T-cell (primary cell): ENCODE measurements around the gene ELMO3. TPM values are rescaled to one million over a fixed set of nuclear protein-coding genes. Genes with fewer than 3 reads are reported as not detected.
A peak's percentile ranks its signal among the peaks of the same experiment; 100 is the strongest.

ENCODE experiments used
- ATAC-seq, 4 experiments: fragments of 200-7000 bp in 3 of 4; fragments of 150-1000 bp in 1 of 4; cut with Tn5 transposase; replicated peaks in 1 of 4; 1 replicate in 3 of 4; 2 replicates in 1 of 4; pipeline ENCODE4 v1.10.0; 2021; ENCODE audit warnings: moderate library complexity in 3 of 4, mild to moderate bottlenecking in 2 of 4, moderate number of reproducible peaks in 1 of 4
- CTCF ChIA-PET, 2 donors: fragments of 300-600 bp; sonication (Branson Sonifier 250); formaldehyde crosslinking; loops; one replicate each; lab custom pipeline; 2022; ENCODE audit warnings: antibody characterized with exemption in 2 of 2; lab: Charles Lee
- POLR2A ChIA-PET, 2 donors: fragments of 300-600 bp; sonication (Branson Sonifier 250); formaldehyde crosslinking; loops; one replicate each; lab custom pipeline; 2022; ENCODE audit warnings: antibody characterized with exemption in 2 of 2; lab: Charles Lee
- DNase-seq, 35 experiments: peaks; one replicate each; pipeline versions ENCODE4 v3.0.0 to v3.0.0-alpha.2; 2013 to 2023
- H3K27ac ChIP-seq: one replicate; pipeline ENCODE4 v1.5.1; 2013; ENCODE audit warnings: low read length
- H3K27me3 ChIP-seq, 2 experiments: replicated peaks in 1 of 2; 1 replicate in 1 of 2; 2 replicates in 1 of 2; pipeline versions ENCODE4 v1.6.1 to v1.7.0; 2013; ENCODE audit warnings: low read length in 1 of 2, mixed read lengths in 1 of 2; ENCODE audit not compliant: control insufficient read depth in 2 of 2, insufficient read depth in 2 of 2; ENCODE audit errors: extremely low read depth in 1 of 2
- H3K36me3 ChIP-seq, 2 donors: 1 replicate in 1 of 2; 2 replicates in 1 of 2; pipeline versions ENCODE4 v1.6.1 to v1.7.0; 2013; ENCODE audit warnings: low read length in 1 of 2; ENCODE audit not compliant: control insufficient read depth in 2 of 2, insufficient read depth in 1 of 2; ENCODE audit errors: extremely low read depth in 1 of 2
- H3K4me1 ChIP-seq, 2 experiments: 1 replicate in 1 of 2; 2 replicates in 1 of 2; pipeline versions ENCODE4 v1.6.1 to v1.7.0; 2013; ENCODE audit warnings: low read length in 2 of 2, mixed read lengths in 1 of 2; ENCODE audit not compliant: insufficient read depth in 2 of 2, control insufficient read depth in 1 of 2; ENCODE audit errors: extremely low read depth in 1 of 2
- H3K4me3 ChIP-seq, 2 donors: 1 replicate in 1 of 2; 2 replicates in 1 of 2; pipeline versions ENCODE4 v1.5.1 to v1.7.0; 2013; ENCODE audit warnings: mild to moderate bottlenecking in 2 of 2, low read length in 1 of 2, moderate library complexity in 1 of 2; ENCODE audit not compliant: control insufficient read depth in 1 of 2; ENCODE audit errors: extremely low read depth in 1 of 2
- H3K9me3 ChIP-seq: 2 replicates; pipeline ENCODE4 v1.7.0; 2013
- H3K27ac Mint-ChIP-seq, 2 donors: one replicate each; pipeline ENCODE4 v1.8.0; 2020 to 2021; ENCODE audit warnings: mild to moderate bottlenecking in 2 of 2, mixed read lengths in 2 of 2
- H3K27me3 Mint-ChIP-seq, 2 donors: one replicate each; pipeline ENCODE4 v1.8.0; 2021 to 2022; ENCODE audit warnings: mixed read lengths in 2 of 2
- H3K36me3 Mint-ChIP-seq: one replicate; pipeline ENCODE4 v1.8.0; 2021; ENCODE audit warnings: mixed read lengths
- H3K4me1 Mint-ChIP-seq, 3 donors: one replicate each; pipeline ENCODE4 v1.8.0; 2020 to 2022; ENCODE audit warnings: mixed read lengths in 3 of 3, mild to moderate bottlenecking in 1 of 3
- H3K4me3 Mint-ChIP-seq, 3 donors: one replicate each; pipeline ENCODE4 v1.8.0; 2020 to 2022; ENCODE audit warnings: mild to moderate bottlenecking in 3 of 3, mixed read lengths in 3 of 3, moderate library complexity in 3 of 3
- H3K9me3 Mint-ChIP-seq, 3 donors: one replicate each; pipeline ENCODE4 v1.8.0; 2020 to 2022; ENCODE audit warnings: mixed read lengths in 3 of 3
- WGBS: methylation state at CpG from one replicate; pipeline ENCODE4 v1.1.5; 2013; ENCODE audit warnings: missing lambda C conversion rate; ENCODE audit not compliant: insufficient coverage; 5-methylcytosine and 5-hydroxymethylcytosine counted together
- total RNA-seq, 35 experiments: library from RNA in 6 of 35; stranded (reverse) in 6 of 35; fragments of 120-200 nt in 1 of 35; gene quantifications; one replicate each; pipeline versions ENCODE4 v1.2.1 to v1.2.4 and lab custom pipeline; 2013 to 2026

ELMO3 gene
- total RNA-seq, 5 donors from 2014 or later (not counting 1 experiment from before 2014, with no cell fraction given) = 3.8 to 11.7 (median 8.8) TPM

- CTCF ChIA-PET = interaction anchor here (0.5 to 1.0 kb wide), 3 partner anchors 238 to 379 kb away, joined by 3 to 4 read pairs (median 3); no protein-coding TSS in a partner anchor
- 94% methylated on average over 20 of the region's 40 CpGs for WGBS
Measured at GRCh38 chr16:67201411-67202345, 2.7 kb downstream of the ELMO3 start.

GRCh38 chr16:67202426-67202825 lies 3.5 kb downstream of the ELMO3 start:
- Histone ChIP-seq H3K9me3 (no peaks in the 10 kb centered on the region), H3K4me1 (peaks cover 0 to 2% of the 10 kb centered on the region in 2 experiments), H3K36me3 (peaks cover 30 to 43% of the 10 kb centered on the region in 2 donors), H3K27me3 (no peaks in the 10 kb centered on the region), H3K4me3 (no peak overlapping the region), H3K27ac (no peak overlapping the region)
- ChIA-PET CTCF (interaction anchor here (0.5 to 1.0 kb wide), 2 partner anchors 16 to 380 kb away, joined by 3 to 5 read pairs; no protein-coding TSS in a partner anchor), POLR2A (no interaction called here)
- ATAC-seq (no peak), DNase-seq (no peak)
- Mint-ChIP-seq H3K36me3 (peaks cover 4% of the 10 kb centered on the region), H3K27me3 (no peaks in the 10 kb centered on the region), H3K4me3 (no peak overlapping the region), H3K27ac (no peak overlapping the region), H3K4me1 (peaks cover 0 to 8% (median 2%) of the 10 kb centered on the region in 3 donors), H3K9me3 (no peaks in the 10 kb centered on the region)
- 97% methylated on average over 6 of the region's 12 CpGs for WGBS

More at GRCh38 chr16:67201411-67202345, 2.7 kb downstream of the ELMO3 start:
- no peak overlapping the region for H3K4me3 ChIP-seq
- no peaks in the 10 kb centered on the region for H3K9me3 Mint-ChIP-seq
- POLR2A ChIA-PET = no interaction called here
- no peak overlapping the region for H3K4me3 Mint-ChIP-seq
- no peaks in the 10 kb centered on the region for H3K27me3 ChIP-seq
- no peak overlapping the region for H3K27ac ChIP-seq
- no peak for ATAC-seq
- DNase-seq = no peak
- no peaks in the 10 kb centered on the region for H3K9me3 ChIP-seq
- no peak overlapping the region for H3K27ac Mint-ChIP-seq
- H3K4me1 Mint-ChIP-seq = peaks cover 4 to 13% (median 7%) of the 10 kb centered on the region in 3 donors
- peaks cover 7% of the 10 kb centered on the region for H3K36me3 Mint-ChIP-seq
- H3K36me3 ChIP-seq = peaks cover 30 to 50% of the 10 kb centered on the region in 2 donors
- no peaks in the 10 kb centered on the region for H3K27me3 Mint-ChIP-seq
- H3K4me1 ChIP-seq = peaks cover 0 to 8% of the 10 kb centered on the region in 2 experiments

- ChIA-PET CTCF (interaction anchor here (0.5 to 1.0 kb wide), 3 partner anchors 15 to 380 kb away, joined by 3 to 5 read pairs (median 3); no protein-coding TSS in a partner anchor), POLR2A (no interaction called here)
- Histone ChIP-seq H3K36me3 (peaks cover 26 to 37% of the 10 kb centered on the region in 2 donors), H3K4me1 (no peaks in the 10 kb centered on the region), H3K27ac (no peak overlapping the region), H3K4me3 (no peak overlapping the region), H3K9me3 (no peaks in the 10 kb centered on the region), H3K27me3 (no peaks in the 10 kb centered on the region)
- H3K4me1 Mint-ChIP-seq = peaks cover 0 to 8% (median 0%) of the 10 kb centered on the region in 3 donors
- no peak overlapping the region for H3K27ac Mint-ChIP-seq
- no peak overlapping the region for H3K4me3 Mint-ChIP-seq
- ATAC-seq (no peak), DNase-seq (no peak)
- no peaks in the 10 kb centered on the region for H3K27me3 Mint-ChIP-seq
- H3K9me3 Mint-ChIP-seq = no peaks in the 10 kb centered on the region
- 94% methylated on average over 18 of the region's 23 CpGs for WGBS
- H3K36me3 Mint-ChIP-seq = no peaks in the 10 kb centered on the region
Measured at GRCh38 chr16:67202956-67203493, 4.1 kb downstream of the ELMO3 start.

GRCh38 chr16:67204076-67204475 lies 5.1 kb downstream of the ELMO3 start:
- no peak overlapping the region for H3K27ac Mint-ChIP-seq
- DNase-seq = no peak
- no peaks in the 10 kb centered on the region for H3K36me3 Mint-ChIP-seq
- H3K27me3 Mint-ChIP-seq = no peaks in the 10 kb centered on the region
- ChIA-PET POLR2A (no interaction called here), CTCF (no interaction called here)
- Histone ChIP-seq H3K27ac (no peak overlapping the region), H3K9me3 (no peaks in the 10 kb centered on the region), H3K36me3 (peaks cover 21 to 32% of the 10 kb centered on the region in 2 donors), H3K4me1 (no peaks in the 10 kb centered on the region), H3K4me3 (no peak overlapping the region), H3K27me3 (no peaks in the 10 kb centered on the region)
- 79% methylated on average over 4 of the region's 4 CpGs for WGBS
- no peak for ATAC-seq
- peaks cover 0 to 8% (median 0%) of the 10 kb centered on the region in 3 donors for H3K4me1 Mint-ChIP-seq
- no peaks in the 10 kb centered on the region for H3K9me3 Mint-ChIP-seq
- no peak overlapping the region for H3K4me3 Mint-ChIP-seq

- CTCF ChIA-PET = no interaction called here
- no peaks in the 10 kb centered on the region for H3K27me3 ChIP-seq
- no peak overlapping the region for H3K4me3 ChIP-seq
- H3K4me3 Mint-ChIP-seq = no peak overlapping the region
- peaks cover 4% of the 10 kb centered on the region for H3K36me3 Mint-ChIP-seq
- 93% methylated on average over 8 of the region's 8 CpGs for WGBS
- H3K27ac Mint-ChIP-seq = peak overlapping the region in 1 of 2 donors; percentile 5
- no peaks in the 10 kb centered on the region for H3K27me3 Mint-ChIP-seq
- H3K4me1 Mint-ChIP-seq = peaks cover 0 to 8% (median 0%) of the 10 kb centered on the region in 3 donors
- no peaks in the 10 kb centered on the region for H3K4me1 ChIP-seq
- ATAC-seq (no peak), DNase-seq (no peak)
- no peak overlapping the region for H3K27ac ChIP-seq
- H3K36me3 ChIP-seq = peaks cover 21 to 27% of the 10 kb centered on the region in 2 donors
- H3K9me3 Mint-ChIP-seq = no peaks in the 10 kb centered on the region
- no peaks in the 10 kb centered on the region for H3K9me3 ChIP-seq
- POLR2A ChIA-PET = no interaction called here
Measured at GRCh38 chr16:67206129-67206837, 7.4 kb downstream of the ELMO3 start.

GRCh38 chr16:67206838-67207248 lies 7.9 kb downstream of the ELMO3 start:
- Histone ChIP-seq H3K27me3 (no peaks in the 10 kb centered on the region), H3K36me3 (peaks cover 16 to 28% of the 10 kb centered on the region in 2 donors), H3K4me1 (no peaks in the 10 kb centered on the region), H3K27ac (no peak overlapping the region), H3K9me3 (no peaks in the 10 kb centered on the region), H3K4me3 (no peak overlapping the region)
- ChIA-PET POLR2A (no interaction called here), CTCF (no interaction called here)
- H3K4me3 Mint-ChIP-seq = no peak overlapping the region
- ATAC-seq (no peak), DNase-seq (no peak)
- H3K36me3 Mint-ChIP-seq = peaks cover 7% of the 10 kb centered on the region
- H3K27ac Mint-ChIP-seq = peak overlapping the region in 1 of 2 donors; percentile 39
- H3K9me3 Mint-ChIP-seq = no peaks in the 10 kb centered on the region
- H3K4me1 Mint-ChIP-seq = peaks cover 0 to 8% (median 0%) of the 10 kb centered on the region in 3 donors
- no peaks in the 10 kb centered on the region for H3K27me3 Mint-ChIP-seq
- 100% methylated on average over 3 of the region's 3 CpGs for WGBS
